Naive thymus-derived CD4-positive, alpha-beta T cell (primary cell): Measurements from ENCODE around the gene EXPH5. TPM values are rescaled to one million over a fixed set of nuclear protein-coding genes. Genes with fewer than 3 reads are reported as not detected.
"Not testable (repeated sequence)": the region's sequence is repeated elsewhere in the genome, so short reads cannot be mapped to it uniquely, and the experiment has no call there.

Source experiments
- ATAC-seq: fragments of 150-1000 bp; cut with Tn5 transposase; 2 replicates; pipeline ENCODE4 v1.10.0; 2021; ENCODE audit warnings: mild to moderate bottlenecking, moderate library complexity
- CTCF ChIA-PET: fragments of 350-600 bp; sonication (Branson Sonifier 250); formaldehyde crosslinking; loops from one replicate; lab custom pipeline; 2021; ENCODE audit warnings: antibody characterized with exemption; lab: Charles Lee
- POLR2A ChIA-PET: fragments of 350-600 bp; sonication (Branson Sonifier 250); formaldehyde crosslinking; loops from one replicate; lab custom pipeline; 2021; ENCODE audit warnings: antibody characterized with exemption, inconsistent platforms; lab: Charles Lee
- DNase-seq, 9 donors: peaks; one replicate each; pipeline versions ENCODE4 v3.0.0 to v3.0.0-alpha.2; 2020 to 2022; ENCODE audit warnings: mixed read lengths in 1 of 9
- H3K27ac ChIP-seq: one replicate; pipeline ENCODE4 v1.7.0; 2013; ENCODE audit warnings: mild to moderate bottlenecking, low read depth, low read length, moderate library complexity
- H3K27me3 ChIP-seq, 2 donors: one replicate each; pipeline ENCODE4 v1.7.0; 2013; ENCODE audit warnings: low read length in 2 of 2, mild to moderate bottlenecking in 2 of 2, moderate library complexity in 2 of 2; ENCODE audit not compliant: control insufficient read depth in 2 of 2, insufficient read depth in 2 of 2
- H3K36me3 ChIP-seq, 3 experiments: 1 replicate in 2 of 3; 2 replicates in 1 of 3; pipeline ENCODE4 v1.7.0; 2013; ENCODE audit warnings: low read length in 3 of 3, mild to moderate bottlenecking in 3 of 3, moderate library complexity in 1 of 3; ENCODE audit not compliant: insufficient read depth in 3 of 3, control insufficient read depth in 2 of 3
- H3K4me1 ChIP-seq, 2 donors: one replicate each; pipeline ENCODE4 v1.7.0; 2013; ENCODE audit warnings: low read length in 2 of 2, mild to moderate bottlenecking in 2 of 2, moderate library complexity in 1 of 2; ENCODE audit not compliant: control insufficient read depth in 2 of 2, insufficient read depth in 2 of 2
- H3K4me3 ChIP-seq: 2 replicates; pipeline ENCODE4 v1.7.0; 2013; ENCODE audit warnings: mild to moderate bottlenecking, low read length
- H3K9me3 ChIP-seq, 3 experiments: 1 replicate in 2 of 3; 2 replicates in 1 of 3; pipeline ENCODE4 v1.7.0; 2013; ENCODE audit warnings: low read length in 3 of 3; ENCODE audit not compliant: control insufficient read depth in 2 of 3
- H3K27ac Mint-ChIP-seq, 9 donors: one replicate each; pipeline ENCODE4 v1.8.0; 2020 to 2022; ENCODE audit warnings: mixed read lengths in 9 of 9, mild to moderate bottlenecking in 8 of 9, moderate library complexity in 5 of 9, inconsistent platforms in 2 of 9
- H3K27me3 Mint-ChIP-seq, 5 donors: one replicate each; pipeline ENCODE4 v1.8.0; 2021 to 2022; ENCODE audit warnings: mixed read lengths in 5 of 5, mild to moderate bottlenecking in 1 of 5
- H3K36me3 Mint-ChIP-seq, 5 donors: one replicate each; pipeline ENCODE4 v1.8.0; 2020 to 2022; ENCODE audit warnings: mixed read lengths in 5 of 5, mild to moderate bottlenecking in 3 of 5, inconsistent platforms in 1 of 5
- H3K4me1 Mint-ChIP-seq, 7 donors: one replicate each; pipeline ENCODE4 v1.8.0; 2020 to 2022; ENCODE audit warnings: mixed read lengths in 7 of 7, mild to moderate bottlenecking in 3 of 7, inconsistent platforms in 1 of 7
- H3K4me3 Mint-ChIP-seq, 10 donors: one replicate each; pipeline ENCODE4 v1.8.0; 2020 to 2022; ENCODE audit warnings: mild to moderate bottlenecking in 10 of 10, mixed read lengths in 10 of 10, moderate library complexity in 6 of 10, inconsistent platforms in 2 of 10
- H3K9me3 Mint-ChIP-seq, 11 donors: one replicate each; pipeline ENCODE4 v1.8.0; 2020 to 2022; ENCODE audit warnings: mixed read lengths in 11 of 11, mild to moderate bottlenecking in 4 of 11, inconsistent platforms in 1 of 11, moderate library complexity in 1 of 11
- intact Hi-C, 2 donors: fragments of 100-400 bp; cut with micrococcal nuclease; formaldehyde crosslinking; loops; one replicate each; pipeline ENCODE4 v1.15.1; 2023
- polyA plus RNA-seq, 2 donors: library from polyadenylated mRNA; unstranded; fragments of 300-500 nt; fragmentation: Illumina TruSeq; gene quantifications; one replicate each; pipeline ENCODE4 v1.2.3, GENCODE V29; 2021
- total RNA-seq, 6 experiments: library from RNA in 5 of 6; stranded (reverse) in 5 of 6; gene quantifications; 1 replicate in 5 of 6; 2 replicates in 1 of 6; pipeline ENCODE4 v1.2.3 and lab custom pipeline; 2021 to 2026

EXPH5 gene, protein sequence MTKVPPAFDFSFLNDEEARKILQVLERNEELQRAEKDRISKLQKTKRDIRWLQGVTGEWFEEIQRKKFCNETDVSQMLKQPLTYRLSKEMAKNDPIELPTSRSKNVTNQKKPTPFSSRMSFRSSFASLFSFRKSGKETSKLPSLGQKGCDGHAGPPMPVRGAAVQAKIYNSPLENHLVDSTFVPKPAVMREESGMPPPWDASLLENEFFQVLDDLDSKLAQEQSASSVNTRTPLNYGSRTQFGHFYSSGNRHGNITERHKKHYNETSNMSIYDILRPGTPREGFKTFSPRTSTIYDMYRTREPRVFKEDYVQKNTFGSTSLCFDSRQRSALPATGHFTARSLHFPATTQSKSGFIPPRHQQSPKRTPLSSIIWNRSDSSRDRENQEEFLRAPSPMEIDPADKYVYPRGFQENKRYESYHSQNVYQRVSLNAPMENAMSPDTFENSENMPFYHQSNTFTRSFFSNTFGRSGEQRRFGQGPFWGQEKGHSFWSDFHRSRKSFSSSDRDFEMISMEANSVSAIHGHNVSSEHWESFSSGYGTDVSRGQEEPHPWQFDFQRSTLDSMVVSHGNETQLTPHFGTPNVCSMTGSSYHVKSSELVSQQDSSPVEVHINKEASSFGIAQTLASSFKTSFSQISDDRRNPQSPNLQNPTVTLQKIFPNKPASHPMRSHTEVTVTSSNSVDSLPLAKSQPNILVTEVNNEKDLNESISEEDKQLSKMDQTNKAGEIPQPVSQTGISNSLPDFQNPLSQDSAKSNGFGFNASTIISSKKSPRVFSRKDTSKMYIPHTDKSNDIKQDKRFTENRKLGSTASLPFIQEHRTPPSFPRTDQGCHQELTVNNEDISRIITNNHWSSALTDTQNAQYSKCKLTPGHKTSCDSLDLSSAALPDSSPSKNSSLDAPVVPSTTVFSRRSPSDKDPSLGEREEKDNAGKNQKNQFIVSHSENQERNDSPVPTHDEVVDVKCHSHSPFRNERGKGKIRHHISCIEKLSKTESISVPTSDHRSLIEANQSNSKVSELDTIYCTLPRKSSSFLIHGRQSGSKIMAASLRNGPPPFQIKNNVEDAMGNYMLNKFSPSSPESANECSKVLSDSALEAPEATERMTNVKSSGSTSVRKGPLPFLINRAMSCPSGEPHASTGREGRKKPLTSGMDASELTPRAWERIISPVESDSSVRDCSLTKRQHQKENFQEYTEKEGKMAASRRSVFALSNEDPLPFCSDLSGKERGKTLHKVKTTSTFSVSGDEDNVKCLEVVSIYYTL (N-terminal part only)
- 1 to 10 TPM; 1.9 to 8.3 (median 5.9) TPM for total RNA-seq
- 1 to 10 TPM in 1 of 2 donors, under 1 TPM in 1; 0.90 to 2.0 TPM for polyA plus RNA-seq
- 15.7 reads per million, percentile 45 among the genes with 10 or more reads in this experiment for total RNA-seq (lab: John Stamatoyannopoulos, UW)

GRCh38 chr11:108593214-108593922 lies at the start of gene EXPH5:
EXPH5 (minus strand) TSS chr11:108593768; CDS start chr11:108593536, 232 bp downstream.
- Histone ChIP-seq H3K27me3 (no peaks in the 10 kb centered on the region), H3K4me1 (peaks cover 0 to 13% of the 10 kb centered on the region in 2 donors), H3K9me3 (no peaks in the 10 kb centered on the region), H3K27ac (peak within 1 kb of the TSS; percentile 81), H3K36me3 (peaks cover 0 to 3% (median 0%) of the 10 kb centered on the region in 3 experiments), H3K4me3 (peak within 1 kb of the TSS; percentile 75)
- ATAC-seq: peak; percentile 97
- peaks cover 12 to 27% (median 22%) of the 10 kb centered on the region in 7 donors for H3K4me1 Mint-ChIP-seq
- CTCF ChIA-PET: no interaction called here
- intact Hi-C loops: loop anchor here (1.0 to 5.0 kb wide), 16 partner anchors 54 to 1839 kb away; partner anchors contain the start of genes ACAT1 (in 2 of the 2), C11orf65 (in 2 of the 2), DDX10 (in 2 of the 2) and NPAT (in 2 of the 2)
- peak; percentile 62 to 89 (median 87) for DNase-seq
- H3K27me3 Mint-ChIP-seq: peaks cover 0 to 60% (median 0%) of the 10 kb centered on the region in 5 donors
- H3K4me3 Mint-ChIP-seq: peak within 1 kb of the TSS; percentile 90 to 100 (median 97)
- H3K36me3 Mint-ChIP-seq: peaks cover 0 to 4% (median 0%) of the 10 kb centered on the region in 5 donors
- H3K27ac Mint-ChIP-seq: peak within 1 kb of the TSS; percentile 79 to 98 (median 95)
- peaks cover 0 to 2% (median 0%) of the 10 kb centered on the region in 11 donors for H3K9me3 Mint-ChIP-seq
- POLR2A ChIA-PET: interaction anchor here (1.2 to 2.6 kb wide), 2 partner anchors 71 to 126 kb away, joined by 4 to 11 read pairs; partner anchors contain the start of genes C11orf65 and DDX10

GRCh38 chr11:108641752-108642151 lies 48.2 kb upstream of the EXPH5 start:
- H3K9me3 Mint-ChIP-seq, H3K27me3 ChIP-seq, H3K36me3 Mint-ChIP-seq, CTCF ChIA-PET, H3K4me3 ChIP-seq, ATAC-seq, H3K36me3 ChIP-seq, H3K9me3 ChIP-seq, H3K27ac ChIP-seq, H3K27ac Mint-ChIP-seq, H3K4me1 ChIP-seq, POLR2A ChIA-PET, H3K4me3 Mint-ChIP-seq, intact Hi-C loops, DNase-seq, H3K4me1 Mint-ChIP-seq: not testable (repeated sequence)
- peaks cover 0 to 23% (median 6%) of the 10 kb centered on the region in 5 donors for H3K27me3 Mint-ChIP-seq

GRCh38 chr11:108639146-108639545 lies 45.6 kb upstream of the EXPH5 start:
- ChIA-PET POLR2A (no interaction called here), CTCF (no interaction called here)
- Histone ChIP-seq H3K4me3 (no peak overlapping the region), H3K4me1 (no peaks in the 10 kb centered on the region), H3K36me3 (no peaks in the 10 kb centered on the region), H3K27ac (no peak overlapping the region), H3K9me3 (no peaks in the 10 kb centered on the region), H3K27me3 (peaks cover 0 to 3% of the 10 kb centered on the region in 2 donors)
- Mint-ChIP-seq H3K36me3 (no peaks in the 10 kb centered on the region), H3K27ac (no peak overlapping the region), H3K4me3 (no peak overlapping the region), H3K4me1 (peaks cover 0 to 6% (median 0%) of the 10 kb centered on the region in 7 donors), H3K27me3 (peaks cover 0 to 33% (median 11%) of the 10 kb centered on the region in 5 donors), H3K9me3 (no peaks in the 10 kb centered on the region)
- intact Hi-C loops: no loop called here
- DNase-seq (no peak), ATAC-seq (no peak)

DNA sequence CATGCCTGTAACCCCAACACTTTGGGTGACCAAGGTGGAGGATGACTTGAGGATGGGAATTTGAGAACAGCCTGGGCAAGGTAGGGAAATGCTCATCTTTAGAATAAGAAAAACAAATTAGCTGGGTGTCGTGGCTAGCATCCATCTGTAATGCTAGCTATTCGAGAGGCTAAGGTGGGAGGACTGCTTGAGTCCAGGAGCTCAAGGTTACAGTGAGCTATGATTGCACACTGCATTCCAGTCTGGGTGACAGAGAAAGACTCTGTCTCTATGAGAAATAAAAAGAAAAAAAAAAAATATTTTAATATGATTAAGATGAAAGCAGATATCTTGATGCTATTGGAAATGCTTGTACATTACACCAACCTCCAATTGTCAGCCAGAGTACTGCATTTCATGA lies 42.7 kb upstream of the EXPH5 start:
- Histone ChIP-seq H3K27ac (no peak overlapping the region), H3K4me3 (no peak overlapping the region), H3K36me3 (no peaks in the 10 kb centered on the region), H3K27me3 (peaks cover 0 to 5% of the 10 kb centered on the region in 2 donors), H3K9me3 (no peaks in the 10 kb centered on the region), H3K4me1 (no peaks in the 10 kb centered on the region)
- H3K4me3 Mint-ChIP-seq: no peak overlapping the region
- CTCF ChIA-PET: no interaction called here
- no peaks in the 10 kb centered on the region for H3K36me3 Mint-ChIP-seq
- intact Hi-C loops: no loop called here
- H3K4me1 Mint-ChIP-seq: peaks cover 0 to 6% (median 4%) of the 10 kb centered on the region in 7 donors
- POLR2A ChIA-PET: no interaction called here
- H3K9me3 Mint-ChIP-seq: no peaks in the 10 kb centered on the region
- peaks cover 0 to 41% (median 16%) of the 10 kb centered on the region in 5 donors for H3K27me3 Mint-ChIP-seq
- no peak overlapping the region for H3K27ac Mint-ChIP-seq
- DNase-seq (no peak), ATAC-seq (no peak)

GRCh38 chr11:108635106-108635505 lies 41.5 kb upstream of the EXPH5 start:
- POLR2A ChIA-PET: no interaction called here
- intact Hi-C loops: no loop called here
- DNase-seq (no peak), ATAC-seq (no peak)
- no peak overlapping the region for H3K27ac ChIP-seq
- H3K9me3 Mint-ChIP-seq: no peaks in the 10 kb centered on the region
- H3K36me3 ChIP-seq: no peaks in the 10 kb centered on the region
- H3K4me3 ChIP-seq: no peak overlapping the region
- CTCF ChIA-PET: interaction anchor here (0.6 kb wide), 1 partner anchor 210 kb away, joined by 4 read pairs; no protein-coding TSS in a partner anchor
- H3K36me3 Mint-ChIP-seq: no peaks in the 10 kb centered on the region
- H3K4me3 Mint-ChIP-seq: no peak overlapping the region
- H3K27me3 Mint-ChIP-seq: peaks cover 0 to 42% (median 16%) of the 10 kb centered on the region in 5 donors
- no peaks in the 10 kb centered on the region for H3K9me3 ChIP-seq
- no peak overlapping the region for H3K27ac Mint-ChIP-seq
- no peaks in the 10 kb centered on the region for H3K4me1 ChIP-seq
- H3K27me3 ChIP-seq: peaks cover 0 to 5% of the 10 kb centered on the region in 2 donors
- peaks cover 0 to 6% (median 4%) of the 10 kb centered on the region in 7 donors for H3K4me1 Mint-ChIP-seq
